HG02870 (cell line): ENCODE results near the gene TRPM5.

ENCODE experiments used
- ATAC-seq: cut with Tn5 transposase; IDR thresholded peaks from one replicate; pipeline ENCODE4 v1.9.1; 2021; ENCODE audit warnings: mild to moderate bottlenecking, moderate library complexity; ENCODE audit not compliant: unreplicated experiment

TRPM5 gene

DNA sequence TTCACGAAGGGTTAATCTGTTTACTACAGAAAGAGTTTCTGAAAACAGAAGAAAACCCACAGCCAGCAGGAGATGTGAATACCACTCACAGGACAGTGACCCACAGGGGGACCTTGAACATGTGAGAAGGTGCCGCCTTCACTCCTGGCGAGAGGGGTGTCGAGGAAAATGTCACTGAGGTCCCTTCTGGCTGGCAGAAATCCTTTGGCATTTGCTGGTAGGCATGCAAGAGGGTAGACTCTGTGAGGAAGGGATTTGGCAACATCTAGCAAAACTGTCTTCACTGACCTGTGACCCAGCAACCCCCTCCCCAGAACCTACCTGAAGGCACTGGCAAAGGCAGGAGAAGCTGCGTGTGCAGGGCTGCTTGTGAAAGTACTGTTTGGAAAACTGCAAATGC, 9.1 kb upstream of the TRPM5 start:
- ATAC-seq = no peak

DNA sequence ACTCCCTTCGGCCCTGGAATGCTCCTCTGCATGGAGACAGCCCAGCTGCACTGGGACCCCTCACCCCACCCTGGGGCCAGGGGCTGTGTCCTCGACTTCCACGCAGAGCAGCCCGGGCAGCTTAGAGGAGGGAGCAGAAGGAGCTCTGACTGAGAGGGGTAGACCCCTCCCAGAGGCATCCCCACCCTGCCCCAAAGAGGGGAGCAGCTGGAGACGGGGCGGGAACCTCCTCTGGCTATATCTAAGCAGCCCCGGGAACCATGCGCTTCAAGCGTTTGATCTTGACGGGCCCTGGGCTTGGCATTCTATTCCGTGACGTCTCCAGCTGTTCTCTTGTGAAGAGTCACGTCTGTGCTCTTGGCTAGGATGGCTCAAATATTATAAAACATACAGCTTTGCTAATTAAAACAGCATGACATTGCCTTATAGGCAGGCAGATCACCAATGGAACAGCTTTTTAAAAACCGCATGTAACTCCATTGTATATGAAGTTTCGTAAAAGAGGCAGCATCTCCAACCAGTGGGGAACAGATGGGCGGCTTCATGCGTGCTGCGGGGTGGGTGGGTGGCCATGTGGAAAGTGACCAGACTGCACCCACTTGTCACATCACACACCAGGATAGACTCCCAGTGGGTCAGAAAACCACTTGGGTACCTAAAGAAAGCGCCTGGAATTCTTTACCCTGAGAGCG, 8.2 kb upstream of the TRPM5 start:
- ATAC-seq = no peak

DNA sequence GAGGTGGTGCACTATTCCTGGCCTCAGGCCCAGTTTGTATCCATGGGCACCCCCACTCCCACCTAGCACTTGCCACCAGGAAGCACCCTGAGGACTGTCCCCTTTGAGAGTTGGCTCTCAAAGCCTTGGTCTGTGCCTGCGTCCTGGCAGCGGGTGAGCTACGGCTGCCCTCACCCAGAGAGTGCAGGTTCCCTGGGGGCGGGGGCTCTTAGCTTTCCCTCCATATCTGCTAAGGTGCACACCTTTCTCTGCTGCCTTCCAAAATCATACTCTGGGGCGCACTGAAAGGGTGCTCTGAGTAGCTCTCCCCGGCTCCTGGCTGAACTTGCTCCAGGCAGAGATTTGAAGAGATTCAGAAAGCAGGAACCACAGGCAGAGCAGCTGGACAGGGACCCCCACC, 7.6 kb upstream of the TRPM5 start:
- ATAC-seq = no peak

DNA sequence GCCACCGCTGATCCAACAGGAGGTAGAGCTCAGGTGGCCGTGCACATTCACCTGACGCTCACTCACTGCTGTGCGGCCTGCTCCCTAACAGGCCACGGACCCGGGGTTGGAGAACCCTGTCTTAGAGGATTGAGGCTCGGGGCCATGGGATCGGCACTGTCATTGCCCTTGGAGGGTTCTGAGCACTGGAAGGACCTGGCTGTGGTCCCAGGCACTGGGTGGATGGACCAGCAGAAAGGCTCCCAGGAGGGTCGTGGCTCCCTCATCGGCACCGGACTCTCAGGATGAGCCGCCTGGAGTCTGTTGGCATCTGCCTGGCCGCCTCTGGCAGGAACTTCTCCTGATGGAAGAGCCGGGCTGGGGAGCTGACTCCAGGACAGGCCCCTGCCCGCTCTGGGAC, 7.0 kb upstream of the TRPM5 start:
- ATAC-seq = no peak

DNA sequence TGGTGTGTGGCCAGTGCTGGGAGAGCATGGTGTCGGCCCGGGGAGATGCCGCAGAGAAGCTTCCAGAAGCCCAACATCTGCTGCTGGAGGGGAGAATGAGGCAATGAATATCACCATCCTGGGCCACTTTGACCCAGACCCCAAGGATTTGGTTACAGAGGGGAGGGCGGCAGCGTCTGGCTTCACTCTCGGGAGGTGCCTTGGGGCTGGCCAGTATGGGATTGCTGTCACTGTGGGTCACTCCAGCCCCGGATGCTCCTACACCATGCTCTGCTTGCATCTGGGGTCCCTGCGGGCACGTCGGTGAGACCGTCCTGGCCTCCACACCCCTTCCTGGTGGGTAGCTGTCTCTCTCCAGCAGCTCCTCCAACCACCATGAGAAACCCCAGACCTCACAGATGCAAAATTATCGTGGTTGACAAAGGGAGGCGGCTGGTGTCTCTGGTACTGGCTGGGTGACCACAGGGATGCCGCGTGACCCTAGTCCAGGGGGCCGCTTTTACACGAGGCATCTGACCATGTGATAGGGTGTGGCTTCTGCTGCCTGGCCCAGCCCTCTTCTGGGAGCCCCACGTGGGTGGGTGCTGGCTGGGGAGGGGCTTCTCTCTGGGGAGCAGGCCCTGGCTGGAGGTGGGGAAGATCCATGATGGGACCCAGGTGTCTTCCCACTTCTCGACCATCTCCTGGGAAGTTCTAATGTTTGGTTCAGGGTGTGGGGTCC, 6.2 kb upstream of the TRPM5 start:
- no peak for ATAC-seq

DNA sequence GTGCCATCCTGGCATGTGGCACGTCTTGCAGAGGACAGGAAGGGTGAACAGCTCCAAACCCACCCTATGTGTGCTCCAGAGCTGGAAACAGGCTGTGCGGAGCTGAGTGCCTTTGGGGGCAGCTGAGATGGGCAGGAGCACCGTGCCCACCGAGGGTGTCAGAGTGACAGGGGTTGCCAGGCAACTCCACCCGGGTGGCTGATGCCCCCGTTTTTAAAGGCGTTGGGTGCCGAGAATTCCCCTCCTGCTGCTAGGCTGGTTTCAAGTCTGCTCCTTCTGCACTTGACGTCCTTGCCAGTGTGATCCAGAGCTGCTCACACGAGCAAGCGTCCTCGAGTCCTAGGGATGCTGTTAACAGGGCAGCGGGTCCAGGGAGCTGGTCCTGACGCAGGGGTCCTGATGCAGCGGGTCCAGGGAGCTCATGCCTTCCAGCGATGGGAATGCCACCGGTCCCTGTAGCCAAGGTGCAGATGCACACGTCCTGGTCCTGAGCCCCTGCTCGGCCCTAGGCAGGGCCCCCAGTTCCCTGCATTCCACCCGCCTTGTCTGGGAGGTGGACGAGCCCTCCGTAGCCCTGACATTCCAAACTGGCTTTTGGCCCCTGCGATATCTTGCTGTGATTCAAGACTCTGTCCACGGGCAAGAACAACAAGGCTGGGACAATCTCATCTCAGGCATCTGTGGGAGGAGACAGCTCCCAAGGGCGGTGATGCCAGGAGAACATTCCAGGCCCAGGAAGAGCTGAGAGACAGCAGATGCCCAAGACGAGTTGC, 5.4 kb upstream of the TRPM5 start:
- ATAC-seq = no peak

DNA sequence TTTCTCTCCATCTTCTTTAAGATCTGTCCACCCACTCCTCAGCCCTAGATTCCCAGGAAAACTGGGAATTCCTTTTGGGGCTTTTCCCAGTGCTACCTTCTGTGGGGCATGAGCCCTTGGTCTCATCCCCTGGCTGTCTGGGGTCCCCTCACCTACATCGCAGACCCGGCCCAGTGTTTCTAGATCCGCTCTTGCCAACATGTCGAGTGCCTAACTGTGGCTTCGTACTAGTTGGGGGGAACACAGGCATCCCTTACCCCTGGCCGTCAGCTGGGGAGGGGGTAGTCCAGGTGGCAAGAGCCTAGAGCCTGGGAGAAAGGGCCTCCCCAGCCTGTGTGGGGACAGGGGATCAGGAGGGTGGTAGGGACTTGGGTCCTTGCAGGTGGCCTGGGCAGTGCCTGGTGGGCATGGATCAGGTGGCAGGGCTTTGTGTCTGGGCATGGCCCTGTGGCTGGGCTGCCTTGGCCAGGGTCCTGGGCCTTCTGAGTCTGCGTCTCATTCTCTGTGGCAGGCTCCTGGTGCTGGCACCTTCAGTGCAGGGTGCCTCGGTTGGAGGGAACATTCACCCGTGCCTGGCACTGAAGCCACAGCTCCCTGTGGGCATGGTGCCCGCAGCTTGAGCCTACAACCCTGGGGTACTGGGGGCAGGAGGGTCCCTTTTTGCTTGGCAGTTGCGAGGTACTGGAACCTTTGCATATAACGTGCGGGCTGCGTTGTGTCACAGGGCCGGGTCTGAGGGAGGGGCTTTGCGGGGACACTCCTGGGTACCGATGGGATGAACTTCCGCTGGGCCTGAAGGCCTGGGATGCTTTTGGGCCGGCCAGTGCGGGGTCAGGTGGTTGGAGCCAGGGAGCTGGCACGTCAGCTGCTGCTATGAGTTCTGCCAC, 4.6 kb upstream of the TRPM5 start:
- no peak for ATAC-seq

DNA sequence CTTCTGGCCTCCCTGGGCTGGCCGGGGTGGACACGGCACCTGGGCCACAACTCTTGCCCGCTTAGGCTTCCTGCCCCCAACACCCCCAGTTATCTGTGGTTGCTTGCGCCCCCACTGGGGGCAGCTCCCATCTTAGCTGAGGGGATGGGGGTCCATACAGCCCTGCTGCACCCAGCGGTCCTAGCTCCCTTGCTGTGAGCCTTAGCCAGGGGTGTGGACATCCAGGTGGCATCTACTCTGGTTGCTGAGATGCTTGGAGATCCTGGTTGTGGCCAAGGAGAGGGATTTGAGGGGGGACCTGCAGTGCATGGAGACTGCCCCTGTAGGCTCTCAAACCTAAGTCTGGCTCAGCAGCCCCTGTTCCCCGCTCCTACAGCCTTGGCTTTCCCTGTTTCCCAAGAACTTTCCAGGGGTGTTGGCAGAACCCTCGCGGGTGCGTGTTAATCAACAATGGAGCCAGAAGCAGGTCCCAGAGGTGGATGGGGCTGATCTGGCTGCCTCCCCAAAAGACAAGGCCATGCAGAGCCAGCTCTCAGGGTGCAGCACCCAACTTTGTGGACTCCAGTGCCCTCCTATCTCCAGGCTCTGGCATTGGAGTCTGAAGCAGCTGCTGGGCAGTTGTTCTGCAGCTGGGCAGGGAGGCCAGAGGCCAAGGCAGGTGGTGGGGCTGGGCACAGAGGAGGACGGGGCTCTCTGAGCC, 3.8 kb upstream of the TRPM5 start:
- no peak for ATAC-seq

DNA sequence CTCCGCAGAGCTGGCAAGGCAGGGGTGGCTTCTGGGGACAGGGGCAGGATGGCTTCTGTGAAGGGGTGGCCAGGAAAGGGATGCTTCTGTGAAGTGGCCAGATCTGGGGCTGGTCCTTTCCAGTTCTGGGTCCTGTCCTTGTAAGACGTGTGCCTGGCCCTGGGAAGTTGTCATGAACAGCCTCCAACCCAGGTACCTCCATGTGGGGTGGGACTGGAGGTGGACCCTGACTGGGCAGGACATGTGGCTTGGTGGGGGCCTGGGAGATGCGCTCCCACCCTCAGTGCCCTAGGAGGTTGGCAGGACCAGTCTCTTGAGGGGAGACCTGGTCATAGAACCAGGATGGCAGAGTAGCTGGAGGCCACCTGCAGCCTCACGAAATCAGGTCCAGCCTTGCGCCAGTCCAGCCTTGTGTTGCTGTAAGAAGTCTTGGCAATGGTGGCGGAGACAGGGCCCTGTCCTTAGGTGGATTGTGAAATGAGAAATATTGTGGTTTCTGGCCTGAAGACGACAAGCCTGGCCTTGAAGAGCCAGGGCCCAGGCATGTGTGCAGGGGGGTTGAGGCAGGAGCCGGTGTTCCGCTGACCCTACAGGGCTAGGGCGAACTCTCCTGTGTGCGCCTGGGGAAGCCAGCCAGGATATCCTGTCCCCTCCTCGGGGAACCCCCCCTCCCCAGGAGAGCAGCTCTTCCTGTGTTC, 3.1 kb upstream of the TRPM5 start:
- ATAC-seq = no peak

DNA sequence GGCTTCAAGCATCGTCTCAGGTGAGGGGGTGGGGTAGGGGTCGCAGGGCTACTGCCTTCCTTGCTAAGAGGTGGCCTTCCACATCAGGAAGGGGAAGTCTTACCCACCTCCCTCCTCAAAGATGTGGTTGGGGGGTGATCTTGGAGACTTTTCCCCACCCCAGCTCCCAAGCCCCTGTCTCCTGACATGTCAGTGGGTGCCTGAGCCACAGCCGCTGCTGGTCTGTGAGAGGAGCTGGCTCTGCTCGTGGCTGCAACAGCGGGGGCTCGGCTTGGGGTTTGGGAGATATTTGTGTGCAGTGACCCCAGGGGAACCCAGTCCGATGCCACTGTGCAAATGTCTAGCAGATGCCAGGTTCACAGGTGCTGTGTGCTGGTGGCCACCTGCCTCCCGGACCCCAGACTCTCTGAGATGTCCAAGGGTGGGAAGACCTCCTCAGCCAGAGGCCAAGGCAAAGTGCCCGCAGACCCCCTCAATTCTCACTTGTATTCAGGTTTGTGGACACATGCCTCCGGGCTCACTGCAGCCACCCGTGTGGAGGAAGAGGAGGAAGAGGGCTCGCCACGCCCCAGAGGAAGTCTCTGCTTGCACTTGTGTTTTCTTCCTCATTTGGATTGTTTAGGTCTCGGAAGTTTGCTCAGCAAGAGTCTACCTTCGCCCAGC, 2.4 kb upstream of the TRPM5 start:
- no peak for ATAC-seq

DNA sequence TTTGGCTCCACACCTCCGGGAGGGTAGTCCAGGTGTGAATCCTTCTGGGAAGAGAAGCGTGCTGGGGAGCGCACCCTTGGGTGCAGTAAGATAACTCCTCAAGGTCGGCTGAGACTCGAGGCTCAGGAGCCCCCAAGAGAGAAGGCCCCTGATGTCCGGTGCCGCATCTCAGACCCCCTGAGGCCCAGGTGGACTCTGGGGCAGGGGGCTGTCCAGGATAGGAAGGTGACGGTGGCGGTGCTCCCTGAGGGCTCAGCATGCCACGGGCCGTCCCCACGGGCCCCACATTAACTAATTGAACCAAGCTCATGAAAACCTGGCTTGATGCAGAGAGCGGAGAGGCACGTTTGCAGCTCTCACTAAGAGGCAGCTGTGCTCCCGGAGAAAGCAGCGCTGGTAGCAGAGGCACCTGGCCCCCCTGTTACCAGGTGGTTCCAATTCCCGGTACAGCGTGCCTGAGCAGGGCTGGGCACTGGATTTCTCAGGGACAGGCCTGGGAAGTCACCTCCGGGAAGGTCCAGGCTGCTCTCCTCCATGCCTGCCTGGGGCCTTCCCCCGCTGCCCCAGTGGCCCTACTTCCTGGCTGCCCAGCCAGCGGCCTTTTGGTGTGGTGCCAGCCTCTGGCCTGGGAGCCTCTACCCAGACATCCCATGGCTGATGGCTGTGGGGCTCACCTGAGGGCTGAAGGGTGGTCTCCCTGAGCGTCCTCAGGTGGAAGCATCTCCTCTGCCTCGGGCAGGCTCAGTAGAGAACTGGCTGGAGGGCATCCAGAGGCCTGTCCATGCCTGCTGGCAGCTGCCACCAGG, 1.6 kb upstream of the TRPM5 start:
- no peak for ATAC-seq

DNA sequence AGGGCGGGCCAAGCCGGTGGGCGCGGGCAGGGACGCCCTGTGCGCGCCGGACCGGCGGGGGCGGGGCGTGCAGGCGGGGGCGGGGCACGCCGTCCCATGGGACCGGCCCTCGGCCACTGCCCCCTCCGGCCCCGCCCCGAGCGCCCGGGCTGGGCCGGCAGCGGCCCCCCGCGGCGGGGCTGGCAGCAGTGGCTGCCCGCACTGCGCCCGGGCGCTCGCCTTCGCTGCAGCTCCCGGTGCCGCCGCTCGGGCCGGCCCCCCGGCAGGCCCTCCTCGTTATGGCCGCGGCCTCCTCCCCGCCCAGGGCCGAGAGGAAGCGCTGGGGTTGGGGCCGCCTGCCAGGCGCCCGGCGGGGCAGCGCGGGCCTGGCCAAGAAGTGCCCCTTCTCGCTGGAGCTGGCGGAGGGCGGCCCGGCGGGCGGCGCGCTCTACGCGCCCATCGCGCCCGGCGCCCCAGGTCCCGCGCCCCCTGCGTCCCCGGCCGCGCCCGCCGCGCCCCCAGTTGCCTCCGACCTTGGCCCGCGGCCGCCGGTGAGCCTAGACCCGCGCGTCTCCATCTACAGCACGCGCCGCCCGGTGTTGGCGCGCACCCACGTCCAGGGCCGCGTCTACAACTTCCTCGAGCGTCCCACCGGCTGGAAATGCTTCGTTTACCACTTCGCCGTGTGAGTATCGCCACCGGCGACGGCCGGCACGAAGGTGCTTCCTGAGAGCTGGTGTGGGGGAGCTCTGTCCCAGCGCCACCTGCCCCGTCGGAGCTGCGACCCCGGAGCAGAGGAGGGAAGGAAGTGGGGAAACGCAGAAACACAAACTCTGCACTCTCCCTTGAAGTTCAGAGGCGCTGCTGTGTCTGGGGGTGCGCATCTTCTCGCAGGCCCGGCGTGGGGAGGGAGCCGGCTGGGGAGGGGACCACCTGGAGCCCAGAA, 769 bp upstream of the TRPM5 start, which contains the start of gene KCNQ1:
KCNQ1 (plus strand) TSS at position 188 of the 925 bp plus-strand sequence; CDS start at position 279, 91 bp downstream.
- ATAC-seq = no peak

DNA sequence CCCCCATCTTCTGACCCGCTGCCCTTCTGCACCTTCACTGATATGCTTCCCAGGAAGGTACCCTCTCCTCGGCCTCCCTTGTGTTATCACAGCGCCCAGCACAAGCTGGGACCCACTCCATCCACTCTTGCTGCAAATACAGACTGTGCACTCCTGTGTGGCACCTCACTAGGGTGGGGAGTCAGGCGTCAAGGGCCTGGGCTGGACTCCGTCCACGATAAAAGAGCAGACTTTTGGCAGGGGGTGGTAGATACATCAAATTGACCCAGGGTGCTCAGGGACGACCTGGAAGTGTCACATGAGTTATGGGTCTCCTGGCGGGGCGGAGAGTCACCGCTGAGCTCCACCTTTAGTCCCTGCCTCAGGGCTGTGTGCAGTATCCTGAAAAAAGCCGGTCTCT, 908 bp downstream of the TRPM5 start:
- ATAC-seq = no peak

DNA sequence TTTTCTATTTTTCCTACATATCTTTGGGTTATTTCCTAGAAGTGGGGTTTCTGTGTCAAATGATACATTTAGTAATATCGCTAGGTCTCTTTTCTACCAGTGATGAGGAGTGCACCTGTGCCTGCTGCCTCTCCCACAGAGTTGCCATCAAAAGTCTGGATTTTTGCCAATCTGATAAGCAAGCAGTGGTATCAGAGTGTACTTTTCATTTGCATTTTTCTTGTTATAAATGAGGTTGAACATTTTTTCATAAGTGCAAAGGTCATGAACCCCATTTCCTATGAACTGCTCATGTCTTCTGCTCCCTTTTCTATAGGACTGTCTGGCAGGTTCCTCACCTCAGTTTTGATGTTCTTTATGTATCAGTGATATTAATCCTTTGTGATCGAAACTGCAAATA, 1.7 kb downstream of the TRPM5 start:
- ATAC-seq = no peak

DNA sequence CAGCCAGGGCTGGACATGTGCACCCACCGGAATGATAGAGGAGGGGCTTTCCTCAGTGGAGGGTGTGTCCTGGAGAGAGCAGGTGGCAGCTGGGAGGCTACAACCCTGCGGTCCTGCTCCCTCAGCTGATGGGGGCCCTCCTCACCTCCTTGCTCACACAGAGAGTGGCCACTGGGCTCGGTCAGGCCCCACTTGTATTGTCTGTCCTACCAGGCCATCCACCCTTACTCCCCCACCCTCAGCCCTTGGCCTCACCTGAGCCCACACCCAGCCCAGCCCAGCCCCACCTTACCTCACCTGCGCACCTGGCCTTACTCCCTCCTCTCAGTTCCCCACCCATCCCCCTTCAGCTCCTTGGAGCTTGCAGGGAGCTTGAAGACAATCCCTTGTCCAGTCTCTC, 3.1 kb downstream of the TRPM5 start:
- no peak for ATAC-seq

DNA sequence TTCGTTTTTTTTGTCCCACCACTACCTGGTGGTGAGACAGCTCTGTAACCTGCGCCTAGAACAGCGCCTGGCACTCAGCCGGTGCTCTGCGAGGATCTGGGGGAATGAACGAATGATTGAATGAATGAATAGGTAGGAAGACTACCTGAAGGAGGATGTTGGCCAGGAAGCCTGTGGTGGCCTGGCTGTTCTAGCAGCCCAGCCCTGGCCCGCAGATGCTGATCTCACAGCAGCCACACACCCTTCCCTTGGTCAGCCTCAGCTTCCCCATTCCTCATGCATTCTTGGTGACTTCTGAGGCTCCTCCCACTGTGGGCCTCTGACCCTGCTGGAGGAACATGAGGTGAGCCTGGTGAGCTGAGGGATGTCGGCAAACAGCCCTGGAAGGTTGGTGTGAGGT, 3.7 kb downstream of the TRPM5 start:
- ATAC-seq = no peak

DNA sequence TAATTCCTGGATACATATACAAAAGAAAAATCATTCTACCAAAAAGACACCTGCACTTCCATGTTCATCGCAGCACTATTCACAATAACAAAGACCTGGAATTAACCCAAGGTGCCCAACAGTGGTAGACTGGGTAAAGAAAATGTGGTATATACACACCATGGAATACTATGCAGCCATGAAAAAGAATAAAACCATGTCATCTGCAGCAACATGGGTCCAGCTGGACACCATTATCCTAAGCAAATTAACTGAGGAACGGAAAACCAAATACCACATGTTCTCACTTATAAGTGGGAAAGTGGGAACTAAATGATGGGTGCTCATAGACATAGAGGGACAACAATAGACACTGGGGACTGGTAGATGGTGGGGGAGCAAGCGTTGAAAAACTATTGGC, 4.5 kb downstream of the TRPM5 start:
- ATAC-seq = no peak
